ENCODE results near the gene LINGO3. TPM values are rescaled to one million over a fixed set of nuclear protein-coding genes. Genes with fewer than 3 reads are reported as not detected.

LINGO3 gene
- total and polyA plus RNA-seq, 3 donors from 2014 or later: 0.45 to 3.5 (median 2.1) TPM

- intact Hi-C loops (cut with DNase I; ENCODE audit: low total_unique reads): no loop called here
- H3K4me3 ChIP-seq: no peak overlapping the region
- H3K4me1 ChIP-seq: no peaks in the 10 kb centered on the region
- no peaks in the 10 kb centered on the region for H3K9me3 ChIP-seq
- H3K27me3 ChIP-seq: no peaks in the 10 kb centered on the region
- H3K36me3 ChIP-seq (ENCODE audit: low read depth, missing control alignments): no peaks in the 10 kb centered on the region
- H3K27ac ChIP-seq: no peak overlapping the region
- no peak for DNase-seq
- 90 to 92% methylated on average over 11 of the region's 11 CpGs for WGBS, 2 donors
- TF ChIP-seq POLR2A (IDR thresholded peaks at IDR 0.05): no peak
- no peak for TF ChIP-seq CTCF (IDR thresholded peaks at IDR 0.05)
Observed at GRCh38 chr19:2260341-2260805, 47.6 kb downstream of the LINGO3 start.

- DNase-seq: no peak
- WGBS, 2 donors: 94 to 96% methylated on average over 5 of the region's 5 CpGs
- intact Hi-C loops (cut with DNase I; ENCODE audit: low total_unique reads): no loop called here
- Histone ChIP-seq H3K4me1 (no peaks in the 10 kb centered on the region), H3K27ac (no peak overlapping the region), H3K27me3 (no peaks in the 10 kb centered on the region), H3K36me3 (ENCODE audit: low read depth, missing control alignments) (no peaks in the 10 kb centered on the region), H3K4me3 (no peak overlapping the region), H3K9me3 (no peaks in the 10 kb centered on the region)
- no peak for TF ChIP-seq CTCF (IDR thresholded peaks at IDR 0.05)
- TF ChIP-seq POLR2A (IDR thresholded peaks at IDR 0.05): no peak
Observed at GRCh38 chr19:2259336-2259735, 48.6 kb downstream of the LINGO3 start.

Other genes starting within 250 kb of the LINGO3 start
- gene MOB3A, start 211.8 kb downstream of the LINGO3 start, total RNA-seq: 10 to 100 TPM; 22.8 to 31.6 TPM
- 17.8 TPM for gene MOB3A, start 211.8 kb downstream of the LINGO3 start, polyA plus RNA-seq (ENCODE audit: insufficient read depth, low read depth, low replicate concordance)
- gene IZUMO4, start 211.2 kb downstream of the LINGO3 start, total RNA-seq: 100 to 1,000 TPM; 208 to 276 TPM
- gene IZUMO4, start 211.2 kb downstream of the LINGO3 start, polyA plus RNA-seq (ENCODE audit: insufficient read depth, low read depth, low replicate concordance): 796 TPM
- 100 to 1,000 TPM; 201 to 204 TPM for gene AP3D1, start 156.6 kb downstream of the LINGO3 start, total RNA-seq
- gene AP3D1, start 156.6 kb downstream of the LINGO3 start, polyA plus RNA-seq (ENCODE audit: insufficient read depth, low read depth, low replicate concordance): 134 TPM
- gene DOT1L, start 144.2 kb downstream of the LINGO3 start, total RNA-seq: 100 to 1,000 TPM; 128 to 147 TPM
- gene DOT1L, start 144.2 kb downstream of the LINGO3 start, polyA plus RNA-seq (ENCODE audit: insufficient read depth, low read depth, low replicate concordance): 183 TPM
- gene PLEKHJ1, start 71.8 kb downstream of the LINGO3 start, total RNA-seq: 100 to 1,000 TPM; 126 to 153 TPM
- gene PLEKHJ1, start 71.8 kb downstream of the LINGO3 start, polyA plus RNA-seq (ENCODE audit: insufficient read depth, low read depth, low replicate concordance): 111 TPM
- 100 to 1,000 TPM; 102 to 122 TPM for gene SF3A2, start 71.3 kb downstream of the LINGO3 start, total RNA-seq
- gene SF3A2, start 71.3 kb downstream of the LINGO3 start, polyA plus RNA-seq (ENCODE audit: insufficient read depth, low read depth, low replicate concordance): 117 TPM
- 100 to 1,000 TPM; 180 to 268 TPM for gene AMH, start 58.8 kb downstream of the LINGO3 start, total RNA-seq
- 50.8 TPM for gene AMH, start 58.8 kb downstream of the LINGO3 start, polyA plus RNA-seq (ENCODE audit: insufficient read depth, low read depth, low replicate concordance)
- gene JSRP1, start 51.7 kb downstream of the LINGO3 start, total RNA-seq: 1 to 10 TPM; 2.2 to 2.6 TPM
- gene JSRP1, start 51.7 kb downstream of the LINGO3 start, polyA plus RNA-seq (ENCODE audit: insufficient read depth, low read depth, low replicate concordance): 4.6 TPM
- under 1 TPM; 0.37 to 0.55 TPM for gene PEAK3, start 26.0 kb downstream of the LINGO3 start, total RNA-seq
- gene PEAK3, start 26.0 kb downstream of the LINGO3 start, polyA plus RNA-seq (ENCODE audit: insufficient read depth, low read depth, low replicate concordance): 0.16 TPM
- 100 to 1,000 TPM; 163 to 179 TPM for gene LSM7, start 20.4 kb upstream of the LINGO3 start, total RNA-seq
- 80.7 TPM for gene LSM7, start 20.4 kb upstream of the LINGO3 start, polyA plus RNA-seq (ENCODE audit: insufficient read depth, low read depth, low replicate concordance)
- 100 to 1,000 TPM; 158 to 215 TPM for gene SPPL2B, start 20.5 kb upstream of the LINGO3 start, total RNA-seq
- 132 TPM for gene SPPL2B, start 20.5 kb upstream of the LINGO3 start, polyA plus RNA-seq (ENCODE audit: insufficient read depth, low read depth, low replicate concordance)
- gene TMPRSS9, start 52.1 kb upstream of the LINGO3 start, total RNA-seq: 1 to 10 TPM; 8.4 to 9.8 TPM
- 3.5 TPM for gene TMPRSS9, start 52.1 kb upstream of the LINGO3 start, polyA plus RNA-seq (ENCODE audit: insufficient read depth, low read depth, low replicate concordance)
- gene TIMM13, start 119.4 kb upstream of the LINGO3 start, total RNA-seq: 10 to 100 TPM; 57.5 to 60.6 TPM
- gene TIMM13, start 119.4 kb upstream of the LINGO3 start, polyA plus RNA-seq (ENCODE audit: insufficient read depth, low read depth, low replicate concordance): 66.6 TPM
- 10 to 100 TPM; 69.4 to 69.7 TPM for gene LMNB2, start 148.8 kb upstream of the LINGO3 start, total RNA-seq
- 77.4 TPM for gene LMNB2, start 148.8 kb upstream of the LINGO3 start, polyA plus RNA-seq (ENCODE audit: insufficient read depth, low read depth, low replicate concordance)
- gene GADD45B, start 168.0 kb upstream of the LINGO3 start, total RNA-seq: 10 to 100 TPM; 30.5 to 59.7 TPM
- 16.9 TPM for gene GADD45B, start 168.0 kb upstream of the LINGO3 start, polyA plus RNA-seq (ENCODE audit: insufficient read depth, low read depth, low replicate concordance)

Measured in testis (tissue), 3 donors.